IMR-90 (cell line): Measurements from ENCODE around the gene FYCO1. TPM values are rescaled to one million over a fixed set of nuclear protein-coding genes. Genes with fewer than 3 reads are reported as not detected.

ENCODE experiments used
- ATAC-seq: fragments of 200-7000 bp; cut with Tn5 transposase; 2 replicates; pipeline ENCODE4 v1.9.1; 2020; ENCODE audit warnings: low read depth, mild to moderate bottlenecking, moderate library complexity
- BruUV-seq: library from RNA; stranded (reverse); fragments of 400-500 nt; replicated peaks from 2 replicates; lab custom pipeline; 2021; lab: Mats Ljungman, UMichigan
- CTCF ChIA-PET: fragments of 300-600 bp; formaldehyde crosslinking; extraction: SDS; loops from one replicate; lab custom pipeline; 2021; ENCODE audit warnings: antibody characterized with exemption; lab: Yijun Ruan, JAX
- POLR2A ChIA-PET: fragments of 300-600 bp; sonication (Branson Sonifier 250); formaldehyde crosslinking; loops from one replicate; lab custom pipeline; 2022; ENCODE audit warnings: antibody characterized with exemption; ENCODE audit not compliant: unreplicated experiment; lab: Charles Lee
- DNase-seq: peaks from one replicate; pipeline ENCODE4 v3.0.0; 2013
- H2AFZ ChIP-seq: replicated peaks from 2 replicates; pipeline ENCODE3; 2013; ENCODE audit warnings: low read length, mild to moderate bottlenecking; ENCODE audit not compliant: poor library complexity
- H2AK5ac ChIP-seq: 2 replicates; pipeline ENCODE4 v1.6.1; 2013; ENCODE audit warnings: low read depth, low read length, inconsistent platforms
- H2AK9ac ChIP-seq: replicated peaks from 2 replicates; pipeline ENCODE3; 2013; ENCODE audit warnings: mild to moderate bottlenecking, low read depth, low read length, moderate library complexity; ENCODE audit not compliant: poor library complexity
- H2BK120ac ChIP-seq: 2 replicates; pipeline ENCODE4 v1.6.1; 2013; ENCODE audit warnings: low read depth, low read length, inconsistent platforms
- H2BK15ac ChIP-seq: 3 replicates; pipeline ENCODE4 v1.6.1; 2013; ENCODE audit warnings: low read depth, low read length, inconsistent platforms
- H2BK20ac ChIP-seq: 2 replicates; pipeline ENCODE4 v1.6.1; 2013; ENCODE audit warnings: low read depth, mild to moderate bottlenecking, inconsistent platforms, low read length, moderate library complexity
- H2BK5ac ChIP-seq: 2 replicates; pipeline ENCODE4 v1.6.1; 2013; ENCODE audit warnings: mild to moderate bottlenecking, low read depth, low read length, inconsistent platforms; ENCODE audit not compliant: poor library complexity, severe bottlenecking
- H3K14ac ChIP-seq: replicated peaks from 2 replicates; pipeline ENCODE4 v1.6.1; 2013; ENCODE audit warnings: low read depth, low read length, inconsistent platforms
- H3K18ac ChIP-seq: 2 replicates; pipeline ENCODE4 v1.6.1; 2013; ENCODE audit warnings: low read depth, low read length, control low read depth
- H3K23ac ChIP-seq: 2 replicates; pipeline ENCODE4 v1.6.1; 2013; ENCODE audit warnings: low read depth, low read length, inconsistent platforms
- H3K27ac ChIP-seq: 2 replicates; pipeline ENCODE4 v1.5.1; 2013; ENCODE audit warnings: mild to moderate bottlenecking, control low read depth, low read length; ENCODE audit not compliant: insufficient read depth
- H3K27me3 ChIP-seq: 2 replicates; pipeline ENCODE4 v1.6.1; 2013; ENCODE audit warnings: low read length; ENCODE audit not compliant: control insufficient read depth, insufficient read depth
- H3K36me3 ChIP-seq: 2 replicates; pipeline ENCODE4 v1.6.1; 2013; ENCODE audit warnings: low read length, mixed read lengths; ENCODE audit not compliant: control insufficient read depth, insufficient read depth
- H3K4ac ChIP-seq: 2 replicates; pipeline ENCODE4 v1.6.1; 2013; ENCODE audit warnings: low read depth, low read length, inconsistent platforms
- H3K4me1 ChIP-seq: 2 replicates; pipeline ENCODE4 v1.6.1; 2013; ENCODE audit warnings: low read length, mixed read lengths; ENCODE audit not compliant: control insufficient read depth, insufficient read depth
- H3K4me2 ChIP-seq: 2 replicates; pipeline ENCODE4 v1.6.1; 2013; ENCODE audit warnings: low read depth, mild to moderate bottlenecking, control low read depth, low read length, moderate library complexity
- H3K4me3 ChIP-seq: 2 replicates; pipeline ENCODE4 v1.5.1; 2013; ENCODE audit warnings: low read depth, mild to moderate bottlenecking, control low read depth, low read length, moderate library complexity; ENCODE audit not compliant: insufficient read depth
- H3K56ac ChIP-seq: 2 replicates; pipeline ENCODE4 v1.6.1; 2013; ENCODE audit warnings: low read length, inconsistent platforms; ENCODE audit not compliant: insufficient read depth; ENCODE audit errors: extremely low read depth
- H3K79me1 ChIP-seq, 2 experiments: 2 replicates each; pipeline ENCODE4 v1.6.1; 2013; ENCODE audit warnings: low read length in 2 of 2, inconsistent platforms in 1 of 2, low read depth in 1 of 2
- H3K9ac ChIP-seq: 2 replicates; pipeline ENCODE4 v1.6.1; 2013; ENCODE audit warnings: low read depth, low read length, control low read depth
- H3K9me1 ChIP-seq: 2 replicates; pipeline ENCODE4 v1.6.1; 2013; ENCODE audit warnings: low read length, inconsistent platforms; ENCODE audit not compliant: insufficient read depth
- H3K9me3 ChIP-seq: 2 replicates; pipeline ENCODE4 v1.6.1; 2013; ENCODE audit warnings: low read length; ENCODE audit not compliant: control insufficient read depth, insufficient read depth
- H4K20me1 ChIP-seq: 2 replicates; pipeline ENCODE4 v1.6.1; 2013; ENCODE audit warnings: low read length, inconsistent platforms; ENCODE audit not compliant: insufficient read depth
- H4K5ac ChIP-seq: 2 replicates; pipeline ENCODE4 v1.6.1; 2013; ENCODE audit warnings: mild to moderate bottlenecking, low read depth, low read length, control low read depth
- H4K8ac ChIP-seq, 2 experiments: 2 replicates each; pipeline ENCODE4 v1.6.1; 2013; ENCODE audit warnings: low read depth in 2 of 2, low read length in 2 of 2, control low read depth in 1 of 2, inconsistent platforms in 1 of 2
- H4K91ac ChIP-seq: 2 replicates; pipeline ENCODE4 v1.6.1; 2013; ENCODE audit warnings: low read depth, low read length, inconsistent platforms; ENCODE audit not compliant: insufficient read depth
- CEBPB ChIP-seq: IDR thresholded peaks from 2 replicates; pipeline ENCODE4 v1.6.1; 2012; ENCODE audit warnings: low read depth, low read length, improper control_type of control experiment
- CHD1 ChIP-seq: IDR thresholded peaks from 2 replicates; pipeline ENCODE4 v1.6.1; 2012; ENCODE audit warnings: low read depth, low read length, improper control_type of control experiment
- ELK1 ChIP-seq: fragments of 150-350 bp; IDR thresholded peaks from 2 replicates; pipeline ENCODE4 v1.6.1; 2016; ENCODE audit warnings: low read depth, mild to moderate bottlenecking, low read length, moderate library complexity, borderline replicate concordance
- FOS ChIP-seq: fragments of 150-350 bp; IDR thresholded peaks from 2 replicates; pipeline ENCODE4 v1.6.1; 2016; ENCODE audit warnings: low read depth, low read length
- MAFK ChIP-seq: IDR thresholded peaks from 2 replicates; pipeline ENCODE4 v1.6.1; 2012; ENCODE audit warnings: low read depth, low read length, improper control_type of control experiment
- MAZ ChIP-seq: IDR thresholded peaks from 2 replicates; pipeline ENCODE4 v1.6.1; 2012; ENCODE audit warnings: low read depth, mild to moderate bottlenecking, low read length, improper control_type of control experiment, moderate library complexity, borderline replicate concordance
- RCOR1 ChIP-seq: IDR thresholded peaks from 2 replicates; pipeline ENCODE4 v1.6.1; 2012; ENCODE audit warnings: mild to moderate bottlenecking, low read length, improper control_type of control experiment; ENCODE audit not compliant: insufficient replicate concordance
- RFX5 ChIP-seq: IDR thresholded peaks from 2 replicates; pipeline ENCODE4 v1.8.0; 2012; ENCODE audit warnings: low read depth, mild to moderate bottlenecking, low read length, moderate library complexity
- USF2 ChIP-seq: fragments of 150-350 bp; IDR thresholded peaks from 2 replicates; pipeline ENCODE4 v1.6.1; 2017; ENCODE audit warnings: mild to moderate bottlenecking, antibody characterized with exemption, low read length, low read depth
- WGBS, 2 experiments: methylation state at CpG; one replicate each; pipeline versions ENCODE4 v1.1.5 to v1.1.7; 2013; ENCODE audit warnings: missing lambda C conversion rate in 2 of 2; ENCODE audit not compliant: insufficient read length in 1 of 2; ENCODE audit errors: extremely low coverage in 2 of 2; 5-methylcytosine and 5-hydroxymethylcytosine counted together
- dilution Hi-C: fragments of 300-500 bp; cut with HindIII; formaldehyde crosslinking; loops from one replicate; pipeline ENCODE4 v1.14.3; 2018; ENCODE audit warnings: low sequenced_read_pairs; ENCODE audit not compliant: unreplicated experiment
- in situ Hi-C: fragments of 300-500 bp; cut with MboI; formaldehyde crosslinking; loops from 3 replicates; pipeline ENCODE4 v1.14.3; 2019; ENCODE audit warnings: low sequenced_read_pairs, inconsistent platforms, mixed read lengths
- intact Hi-C: fragments of 100-400 bp; cut with micrococcal nuclease; formaldehyde crosslinking; loops from 2 replicates; pipeline ENCODE4 v1.10.0; 2022
- polyA plus RNA-seq, 3 experiments: library from polyadenylated mRNA; depleted of rRNA; stranded (reverse); fragments of >200 nt; gene quantifications; 2 replicates each; pipeline ENCODE4 v1.2.3, GENCODE V29; 2012; ENCODE audit warnings: low replicate concordance in 1 of 3
- total RNA-seq: library from RNA; depleted of rRNA; stranded (reverse); fragments of >200 nt; gene quantifications from 2 replicates; pipeline ENCODE4 v1.2.3, GENCODE V29; 2012

FYCO1 gene
- total and polyA plus RNA-seq, 2 of the 4 experiments (the other 2 are of a cell fraction): 13.7 to 20.1 TPM

DNA sequence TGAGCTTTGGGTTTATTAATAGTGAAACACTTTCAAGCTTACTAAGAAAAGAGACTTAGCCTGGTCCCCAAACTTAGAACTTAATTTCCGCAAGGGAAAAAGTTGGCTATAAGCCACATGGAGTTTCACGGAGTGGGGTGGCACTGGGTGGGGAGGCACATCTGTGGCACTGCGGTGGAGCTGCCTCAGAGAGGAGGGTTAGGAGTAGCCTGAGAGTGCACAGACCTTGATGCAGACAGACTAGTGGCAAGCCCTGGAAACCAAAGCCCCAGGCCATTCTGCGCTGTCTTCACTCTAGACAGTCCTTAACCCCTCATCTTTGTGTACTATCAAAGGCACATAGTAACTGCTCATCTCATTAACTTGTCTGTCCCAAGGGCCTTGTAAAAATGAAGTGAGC lies 30.4 kb downstream of the FYCO1 start:
- Histone ChIP-seq H2BK120ac (no peak overlapping the region), H3K27me3 (no peaks in the 10 kb centered on the region), H2AFZ (no peak overlapping the region), H4K5ac (no peak overlapping the region), H4K20me1 (peaks cover 7% of the 10 kb centered on the region; the same call in 1 of the 2 replicates), H2AK5ac (no peak overlapping the region), H3K4me2 (no peak overlapping the region), H3K18ac (no peak overlapping the region), H4K91ac (no peak overlapping the region), H3K56ac (no peak overlapping the region), H3K79me1 (peaks cover 0 to 3% of the 10 kb centered on the region in 2 experiments; a peak in 1 of 4 replicates), H2BK20ac (no peak overlapping the region), H3K9me3 (no peaks in the 10 kb centered on the region), H3K4me1 (peaks cover 4% of the 10 kb centered on the region), H3K9ac (no peak overlapping the region), H2BK15ac (no peak overlapping the region), H2AK9ac (no peak overlapping the region), H3K23ac (no peak overlapping the region), H3K4ac (no peak overlapping the region), H3K27ac (no peak overlapping the region), H3K14ac (no peak overlapping the region), H3K4me3 (no peak overlapping the region), H3K9me1 (peaks cover 10% of the 10 kb centered on the region), H4K8ac (no peak overlapping the region), H3K36me3 (peaks cover 71% of the 10 kb centered on the region), H2BK5ac (no peak overlapping the region)
- in situ Hi-C loops: no loop called here
- ChIA-PET POLR2A (no interaction called here), CTCF (no interaction called here)
- dilution Hi-C loops: no loop called here
- ATAC-seq: no peak
- BruUV-seq: no TSS peak
- WGBS, 2 experiments: 90% methylated on average over 2 of the region's 4 CpGs; no CpG with 5 or more reads in 1 of the 2 experiments
- TF ChIP-seq ELK1 (no peak), RFX5 (no peak), CHD1 (no peak), MAFK (no peak), CEBPB (no peak), USF2 (no peak), FOS (no peak), MAZ (no peak), RCOR1 (no peak)
- intact Hi-C loops: no loop called here
- no peak for DNase-seq
